Measurements from ENCODE around the gene ERI3.

- TF ChIP-seq POLR2AphosphoS5 (IDR thresholded peaks at IDR 0.05) (no peak), TAF1 (IDR thresholded peaks at IDR 0.05; ENCODE audit: low read depth) (no peak), SMC3 (conservative IDR thresholded peaks at IDR 0.05; ENCODE audit: poor library complexity) (no peak)
- TF ChIP-seq, protein P1, sequence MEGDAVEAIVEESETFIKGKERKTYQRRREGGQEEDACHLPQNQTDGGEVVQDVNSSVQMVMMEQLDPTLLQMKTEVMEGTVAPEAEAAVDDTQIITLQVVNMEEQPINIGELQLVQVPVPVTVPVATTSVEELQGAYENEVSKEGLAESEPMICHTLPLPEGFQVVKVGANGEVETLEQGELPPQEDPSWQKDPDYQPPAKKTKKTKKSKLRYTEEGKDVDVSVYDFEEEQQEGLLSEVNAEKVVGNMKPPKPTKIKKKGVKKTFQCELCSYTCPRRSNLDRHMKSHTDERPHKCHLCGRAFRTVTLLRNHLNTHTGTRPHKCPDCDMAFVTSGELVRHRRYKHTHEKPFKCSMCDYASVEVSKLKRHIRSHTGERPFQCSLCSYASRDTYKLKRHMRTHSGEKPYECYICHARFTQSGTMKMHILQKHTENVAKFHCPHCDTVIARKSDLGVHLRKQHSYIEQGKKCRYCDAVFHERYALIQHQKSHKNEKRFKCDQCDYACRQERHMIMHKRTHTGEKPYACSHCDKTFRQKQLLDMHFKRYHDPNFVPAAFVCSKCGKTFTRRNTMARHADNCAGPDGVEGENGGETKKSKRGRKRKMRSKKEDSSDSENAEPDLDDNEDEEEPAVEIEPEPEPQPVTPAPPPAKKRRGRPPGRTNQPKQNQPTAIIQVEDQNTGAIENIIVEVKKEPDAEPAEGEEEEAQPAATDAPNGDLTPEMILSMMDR (IDR thresholded peaks at IDR 0.05; ENCODE audit: poor library complexity, severe bottlenecking): no peak
Measured at GRCh38 chr1:44222397-44223186, 132.5 kb downstream of the ERI3 start.
